Stomach (tissue), 4 donors: Measurements from ENCODE around the gene UQCRC1.

Source experiments
- CTCF ChIP-seq, 7 experiments: fragments of 450-650 bp in 4 of 7; fragments of 200-600 bp in 3 of 7; sonication (generic) in 3 of 7; IDR thresholded peaks; one replicate each; pipeline ENCODE4 v1.5.1; 2016 to 2019; ENCODE audit warnings: antibody characterized with exemption in 7 of 7, control low read depth in 2 of 7, mild to moderate bottlenecking in 1 of 7
- EP300 ChIP-seq: sonication (generic); formaldehyde crosslinking; IDR thresholded peaks from one replicate; pipeline ENCODE4 v1.6.1; 2017; ENCODE audit warnings: antibody characterized with exemption
- POLR2A ChIP-seq, 4 donors: fragments of 450-650 bp; IDR thresholded peaks; one replicate each; pipeline ENCODE4 v1.6.1; 2016; ENCODE audit warnings: antibody characterized with exemption in 4 of 4, control low read depth in 2 of 4, mild to moderate bottlenecking in 1 of 4, moderate library complexity in 1 of 4
- POLR2AphosphoS5 ChIP-seq, 3 donors: sonication (generic); formaldehyde crosslinking; IDR thresholded peaks; one replicate each; pipeline ENCODE4 v1.6.1; 2016; ENCODE audit warnings: antibody characterized with exemption in 3 of 3

GRCh38 chr3:48624767-48625166 lies 15.3 kb upstream of the UQCRC1 start:
- TF ChIP-seq POLR2A (IDR thresholded peaks at IDR 0.05) = no peak
- no peak for TF ChIP-seq CTCF (IDR thresholded peaks at IDR 0.05)
- TF ChIP-seq EP300 = no peak
- TF ChIP-seq POLR2AphosphoS5 (IDR thresholded peaks at IDR 0.05) = no peak
